HEK293T (cell line): Measurements from ENCODE around the gene EIF4EBP2.

Experiments used
- L3MBTL2 ChIP-seq: fragments of 450-650 bp; conservative IDR thresholded peaks from 2 replicates; pipeline ENCODE4 v1.6.1; 2016; ENCODE audit warnings: mild to moderate bottlenecking
- NFRKB ChIP-seq: fragments of 450-650 bp; IDR thresholded peaks from 2 replicates; pipeline ENCODE4 v1.6.1; 2016; ENCODE audit warnings: mild to moderate bottlenecking, moderate library complexity
- SP1 ChIP-seq: fragments of 450-650 bp; IDR thresholded peaks from 2 replicates; pipeline ENCODE4 v1.6.1; 2017
- SUZ12 ChIP-seq: fragments of 450-650 bp; IDR thresholded peaks from 2 replicates; pipeline ENCODE4 v1.6.1; 2016; ENCODE audit warnings: mild to moderate bottlenecking

DNA sequence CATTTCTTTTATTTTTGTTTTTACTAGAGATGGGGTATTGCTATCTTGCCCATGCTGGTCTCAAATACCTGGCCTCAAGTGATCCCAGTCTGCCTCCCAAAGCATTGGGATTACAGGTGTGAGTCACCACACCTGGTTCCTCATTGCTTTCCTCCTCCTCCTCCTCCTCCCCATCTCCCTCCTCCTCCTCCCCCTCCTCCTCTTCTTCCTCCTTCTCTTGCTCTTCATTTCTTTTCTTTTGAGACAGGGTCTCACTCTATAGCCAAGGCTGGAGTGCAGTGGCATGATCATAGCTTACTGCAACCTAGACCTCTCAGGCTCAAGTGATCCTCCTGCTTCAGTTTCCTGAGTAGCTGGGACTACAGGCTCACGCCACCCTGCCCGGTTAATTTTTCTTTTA is 43.7 kb upstream of the EIF4EBP2 start:
- TF ChIP-seq SUZ12 (no peak), SP1 (no peak), NFRKB (no peak), L3MBTL2 (no peak)
